T-helper 2 cell treated with Interferon-gamma antibody and Interleukin-4, amounts not matched to agents 100 ng/mL and 5 ng/mL, for 36 hours (primary cell): Measurements from ENCODE around the gene MLH3. TPM values are rescaled to one million over a fixed set of nuclear protein-coding genes. Genes with fewer than 3 reads are reported as not detected.
"Not testable (repeated sequence)": the region's sequence is repeated elsewhere in the genome, so short reads cannot be mapped to it uniquely, and the experiment has no call there.

Experiments
- intact Hi-C: fragments of 100-400 bp; cut with micrococcal nuclease; formaldehyde crosslinking; loops from one replicate; pipeline ENCODE4 v1.15.1; 2023
- total RNA-seq: library from RNA; stranded (reverse); gene quantifications from 2 replicates; pipeline ENCODE4 v1.2.3, GENCODE V29; 2022

The MLH3 gene
- total RNA-seq, 1 donor from 2014 or later, result 23.7 TPM

- intact Hi-C loops, result no loop called here
These were observed 10.8 kb downstream of the MLH3 start for GRCh38 chr14:75040507-75040906.

- intact Hi-C loops, result no loop called here
These were observed 18.3 kb downstream of the MLH3 start for GRCh38 chr14:75032939-75033338.

- intact Hi-C loops, result no loop called here
These were observed 21.1 kb downstream of the MLH3 start for GRCh38 chr14:75030147-75030546.

- intact Hi-C loops, result no loop called here
These were observed 25.4 kb downstream of the MLH3 start for GRCh38 chr14:75025876-75026275.

GRCh38 chr14:75025082-75025481 lies 26.2 kb downstream of the MLH3 start:
- intact Hi-C loops, result no loop called here

GRCh38 chr14:75023108-75023507 lies 28.2 kb downstream of the MLH3 start:
- intact Hi-C loops, result no loop called here

- intact Hi-C loops, result no loop called here
These were observed 28.6 kb downstream of the MLH3 start for GRCh38 chr14:75022655-75023054.

- intact Hi-C loops, result no loop called here
These were observed 32.6 kb downstream of the MLH3 start for GRCh38 chr14:75018694-75019093.

GRCh38 chr14:75016815-75017214 lies 34.5 kb downstream of the MLH3 start:
- intact Hi-C loops, result no loop called here

GRCh38 chr14:75015496-75015895 lies 35.8 kb downstream of the MLH3 start:
- intact Hi-C loops, result no loop called here

GRCh38 chr14:75013290-75013689 lies 38.0 kb downstream of the MLH3 start:
- intact Hi-C loops, result no loop called here

- intact Hi-C loops, result no loop called here
These were observed 39.8 kb downstream of the MLH3 start for GRCh38 chr14:75011356-75011994.

GRCh38 chr14:75010472-75011093 lies 40.7 kb downstream of the MLH3 start:
- intact Hi-C loops, result no loop called here

- intact Hi-C loops, result no loop called here
These were observed 42.1 kb downstream of the MLH3 start for GRCh38 chr14:75009176-75009575.

GRCh38 chr14:75005357-75005756 lies 45.9 kb downstream of the MLH3 start:
- intact Hi-C loops, result no loop called here

GRCh38 chr14:75003250-75004027 lies 47.8 kb downstream of the MLH3 start:
- intact Hi-C loops, result loop anchor here (2.0 to 5.0 kb wide), 2 partner anchors 57 to 64 kb away; partner anchors contain the start of gene ZC2HC1C

- intact Hi-C loops, result loop anchor here (1.0 to 5.0 kb wide), 8 partner anchors 49 to 509 kb away; partner anchors contain the start of genes DLST, ISCA2, MLH3 and NPC2
These were observed 48.6 kb downstream of the MLH3 start, which contains the start of gene EIF2B2 for GRCh38 chr14:75002392-75003249. EIF2B2 (plus strand) TSS chr14:75002921; CDS start chr14:75002991, 70 bp downstream.

GRCh38 chr14:75001899-75002298 lies 49.4 kb downstream of the MLH3 start:
- intact Hi-C loops, result loop anchor here (1.0 to 5.0 kb wide), 8 partner anchors 49 to 509 kb away; partner anchors contain the start of genes DLST, ISCA2, MLH3 and NPC2

GRCh38 chr14:75001261-75001660 lies 50.0 kb downstream of the MLH3 start:
- intact Hi-C loops, result loop anchor here (5.0 kb wide), 1 partner anchor 66 kb away; the partner anchor contains the start of gene ZC2HC1C

GRCh38 chr14:74995781-74996180 lies 55.5 kb downstream of the MLH3 start:
- intact Hi-C loops, result not testable (repeated sequence)

- intact Hi-C loops, result not testable (repeated sequence)
These were observed 57.1 kb downstream of the MLH3 start for GRCh38 chr14:74994182-74994581.
